ENCODE data around the gene FYB1.

Gene FYB1

GRCh38 chr5:39113354-39113953 is 105.9 kb downstream of the FYB1 start:
- no peak overlapping the region for H3K27ac ChIP-seq
- DNase-seq (ENCODE audit: low spot score) = no peak
- ChIA-PET POLR2A (ENCODE audit: low non-redundant PET) (no interaction called here), CTCF (no interaction called here)
- no peak for TF ChIP-seq CTCF (conservative IDR thresholded peaks at IDR 0.05; ENCODE audit: low read depth)

- POLR2A ChIA-PET (ENCODE audit: low non-redundant PET) = no interaction called here
- H3K27ac ChIP-seq = no peak overlapping the region
- CTCF ChIA-PET = no interaction called here
- TF ChIP-seq CTCF (conservative IDR thresholded peaks at IDR 0.05; ENCODE audit: low read depth) = no peak
- no peak for DNase-seq (ENCODE audit: low spot score)
Observed at GRCh38 chr5:39109606-39110005, 109.8 kb downstream of the FYB1 start.

GRCh38 chr5:39108987-39109386 is 110.4 kb downstream of the FYB1 start:
- DNase-seq (ENCODE audit: low spot score) = no peak
- TF ChIP-seq CTCF (conservative IDR thresholded peaks at IDR 0.05; ENCODE audit: low read depth) = no peak
- H3K27ac ChIP-seq = no peak overlapping the region
- CTCF ChIA-PET = no interaction called here
- POLR2A ChIA-PET (ENCODE audit: low non-redundant PET) = no interaction called here

- no peak overlapping the region for H3K27ac ChIP-seq
- CTCF ChIA-PET = no interaction called here
- DNase-seq (ENCODE audit: low spot score) = no peak
- POLR2A ChIA-PET (ENCODE audit: low non-redundant PET) = no interaction called here
- TF ChIP-seq CTCF (conservative IDR thresholded peaks at IDR 0.05; ENCODE audit: low read depth) = no peak
Observed at GRCh38 chr5:39107350-39107749, 112.0 kb downstream of the FYB1 start.

- TF ChIP-seq CTCF (conservative IDR thresholded peaks at IDR 0.05; ENCODE audit: low read depth) = peak; percentile 55
- ChIA-PET POLR2A (ENCODE audit: low non-redundant PET) (no interaction called here), CTCF (no interaction called here)
- H3K27ac ChIP-seq = no peak overlapping the region
- DNase-seq (ENCODE audit: low spot score) = no peak
Observed at GRCh38 chr5:39106322-39106721, 113.0 kb downstream of the FYB1 start.

- no peak for TF ChIP-seq CTCF (conservative IDR thresholded peaks at IDR 0.05; ENCODE audit: low read depth)
- no peak for DNase-seq (ENCODE audit: low spot score)
- ChIA-PET CTCF (interaction anchor here (0.6 kb wide), 2 partner anchors 15 to 110 kb away, joined by 3 to 4 read pairs; no protein-coding TSS in a partner anchor), POLR2A (ENCODE audit: low non-redundant PET) (no interaction called here)
- no peak overlapping the region for H3K27ac ChIP-seq
Observed at GRCh38 chr5:39104221-39104620, 115.1 kb downstream of the FYB1 start.
